ENCODE data around the gene GSG1. TPM values are rescaled to one million over a fixed set of nuclear protein-coding genes. Genes with fewer than 3 reads are reported as not detected.
"Not testable (repeated sequence)": the region's sequence is repeated elsewhere in the genome, so short reads cannot be mapped to it uniquely, and the experiment has no call there.

GSG1 gene
- total RNA-seq, 8 experiments from 2014 or later: 0.29 to 0.79 (median 0.46) TPM; not detected in 1

- in situ Hi-C loops (cut with MboI; ENCODE audit: low pct_unique_long_range_greater_than_20kb in 2 of 9, low sequenced_read_pairs in 9 of 9, unreplicated experiment in 9 of 9): no loop called here
- no peak for ATAC-seq (replicated peaks in 6 of 8)
Observed at GRCh38 chr12:13042666-13043230, 60.7 kb downstream of the GSG1 start.

GRCh38 chr12:13041224-13041623, 62.2 kb downstream of the GSG1 start:
- Histone ChIP-seq H3K4me3 (no peak overlapping the region), H3K4me1 (replicated peaks in 1 of 2) (peaks cover 8 to 16% of the 10 kb centered on the region in 2 donors), H3K27ac (no peak overlapping the region)
- WGBS, 10 experiments: 79 to 100% (median 92%) methylated on average over 2 of the region's 2 CpGs; no CpG with 5 or more reads in 4 of the 10 experiments
- in situ Hi-C loops (cut with MboI; ENCODE audit: low pct_unique_long_range_greater_than_20kb in 2 of 9, low sequenced_read_pairs in 9 of 9, unreplicated experiment in 9 of 9): no loop called here
- ATAC-seq (replicated peaks in 6 of 8): no peak

More at GRCh38 chr12:13042666-13043230, 60.7 kb downstream of the GSG1 start:
- 77 to 100% (median 87%) methylated on average over 1 to 4 of the region's 4 CpGs for WGBS, 10 experiments
- Histone ChIP-seq H3K27ac (no peak overlapping the region), H3K4me3 (no peak overlapping the region), H3K4me1 (replicated peaks in 1 of 2) (peaks cover 8 to 17% of the 10 kb centered on the region in 2 donors)

GRCh38 chr12:13039328-13039956, 64.0 kb downstream of the GSG1 start:
- H3K4me3 ChIP-seq: no peak overlapping the region
- in situ Hi-C loops (cut with MboI; ENCODE audit: low pct_unique_long_range_greater_than_20kb in 2 of 9, low sequenced_read_pairs in 9 of 9, unreplicated experiment in 9 of 9): no loop called here
- no peak for ATAC-seq (replicated peaks in 6 of 8)
- 21 to 72% (median 61%) methylated on average over 2 to 5 of the region's 5 CpGs; no CpG with 5 or more reads in 3 of the 10 experiments for WGBS, 10 experiments
- no peak overlapping the region for H3K27ac ChIP-seq
- peaks cover 0 to 6% of the 10 kb centered on the region in 2 donors for H3K4me1 ChIP-seq (replicated peaks in 1 of 2)

- WGBS, 10 experiments: 8 to 100% (median 61%) methylated on average over 2 to 3 of the region's 4 CpGs; no CpG with 5 or more reads in 5 of the 10 experiments
- peaks cover 0 to 6% of the 10 kb centered on the region in 2 donors for H3K4me1 ChIP-seq (replicated peaks in 1 of 2)
- no peak overlapping the region for H3K4me3 ChIP-seq
- ATAC-seq (replicated peaks in 6 of 8): no peak
- H3K27ac ChIP-seq: no peak overlapping the region
- in situ Hi-C loops (cut with MboI; ENCODE audit: low pct_unique_long_range_greater_than_20kb in 2 of 9, low sequenced_read_pairs in 9 of 9, unreplicated experiment in 9 of 9): no loop called here
Observed at GRCh38 chr12:13038491-13039161, 64.8 kb downstream of the GSG1 start.

- H3K4me1 ChIP-seq (replicated peaks in 1 of 2): peaks cover 0 to 6% of the 10 kb centered on the region in 2 donors
- no peak overlapping the region for H3K4me3 ChIP-seq
- 75 to 100% (median 100%) methylated on average over 1 to 3 of the region's 3 CpGs; no CpG with 5 or more reads in 1 of the 10 experiments for WGBS, 10 experiments
- no peak overlapping the region for H3K27ac ChIP-seq
- ATAC-seq (replicated peaks in 6 of 8): no peak
- in situ Hi-C loops (cut with MboI; ENCODE audit: low pct_unique_long_range_greater_than_20kb in 2 of 9, low sequenced_read_pairs in 9 of 9, unreplicated experiment in 9 of 9): no loop called here
Observed at GRCh38 chr12:13036881-13037280, 66.6 kb downstream of the GSG1 start.

- 43 to 100% (median 81%) methylated on average over 1 to 5 of the region's 5 CpGs; no CpG with 5 or more reads in 4 of the 10 experiments for WGBS, 10 experiments
- ATAC-seq (replicated peaks in 6 of 8); in situ Hi-C loops (cut with MboI; ENCODE audit: low pct_unique_long_range_greater_than_20kb in 2 of 9, low sequenced_read_pairs in 9 of 9, unreplicated experiment in 9 of 9): not testable (repeated sequence)
Observed at GRCh38 chr12:13035335-13035734, 68.1 kb downstream of the GSG1 start.

More at GRCh38 chr12:13035335-13035734, 68.1 kb downstream of the GSG1 start:
- not testable (repeated sequence) for H3K4me1 ChIP-seq (replicated peaks in 1 of 2); H3K4me3 ChIP-seq; H3K27ac ChIP-seq

Other genes starting within 250 kb of the GSG1 start
- gene GPRC5A, start 212.1 kb downstream of the GSG1 start, total RNA-seq: 10 to 100 TPM in 3 of 8 experiments, 1 to 10 TPM in 3, under 1 TPM in 2; 0.21 to 72.8 (median 3.4) TPM
- 1 to 10 TPM in 2 of 8 experiments, under 1 TPM in 3, not detected in 3; 0.66 to 4.7 (median 0.88) TPM for gene GPRC5D, start 151.5 kb downstream of the GSG1 start, total RNA-seq
- 10 to 100 TPM in 7 of 8 experiments, 1 to 10 TPM in 1; 6.8 to 25.3 (median 17.1) TPM for gene HEBP1, start 103.4 kb downstream of the GSG1 start, total RNA-seq
- gene FAM234B, start 59.3 kb downstream of the GSG1 start, total RNA-seq: 10 to 100 TPM in 5 of 8 experiments, 1 to 10 TPM in 3; 3.8 to 29.0 (median 23.4) TPM
- gene EMP1, start 93.1 kb upstream of the GSG1 start, total RNA-seq: 100 to 1,000 TPM in 2 of 8 experiments, 10 to 100 TPM in 2, 1 to 10 TPM in 3, under 1 TPM in 1; 0.23 to 195 (median 17.5) TPM